GM21360 (cell line): ENCODE results near the gene TYW3.

Experiments used
- ATAC-seq: cut with Tn5 transposase; IDR thresholded peaks from one replicate; pipeline ENCODE4 v1.9.1; 2021; ENCODE audit warnings: mild to moderate bottlenecking, moderate library complexity; ENCODE audit not compliant: unreplicated experiment

The TYW3 gene, protein sequence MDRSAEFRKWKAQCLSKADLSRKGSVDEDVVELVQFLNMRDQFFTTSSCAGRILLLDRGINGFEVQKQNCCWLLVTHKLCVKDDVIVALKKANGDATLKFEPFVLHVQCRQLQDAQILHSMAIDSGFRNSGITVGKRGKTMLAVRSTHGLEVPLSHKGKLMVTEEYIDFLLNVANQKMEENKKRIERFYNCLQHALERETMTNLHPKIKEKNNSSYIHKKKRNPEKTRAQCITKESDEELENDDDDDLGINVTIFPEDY

GRCh38 chr1:74732960-74733603 lies at the start of gene TYW3, which contains the start of gene CRYZ:
Gene TYW3 (plus strand): TSS chr1:74733152. CDS start chr1:74733245, 93 bp downstream.
Gene CRYZ (minus strand): TSS chr1:74733050. CDS start chr1:74724821, 8,229 bp downstream.
- ATAC-seq: peak; percentile 75

DNA sequence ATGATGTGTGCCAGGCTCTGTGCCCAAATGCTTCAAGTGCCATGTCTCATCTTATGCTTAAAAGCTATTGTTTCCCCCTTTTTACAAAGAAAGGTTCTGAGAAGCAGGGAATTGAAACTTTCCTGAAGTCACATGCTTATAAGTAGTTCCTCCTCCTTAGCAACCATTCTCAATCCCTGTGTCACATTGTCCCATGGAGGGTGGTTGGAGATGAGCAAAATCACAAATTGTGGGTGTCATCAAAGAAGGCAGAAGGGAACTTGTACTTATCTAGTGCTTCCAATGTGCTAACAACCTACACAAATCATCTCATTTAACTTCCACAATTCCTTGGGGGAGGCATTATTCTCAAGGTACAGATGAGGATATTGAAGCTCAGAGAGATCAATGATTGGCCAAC lies 49.3 kb upstream of the TYW3 start:
- ATAC-seq: no peak

DNA sequence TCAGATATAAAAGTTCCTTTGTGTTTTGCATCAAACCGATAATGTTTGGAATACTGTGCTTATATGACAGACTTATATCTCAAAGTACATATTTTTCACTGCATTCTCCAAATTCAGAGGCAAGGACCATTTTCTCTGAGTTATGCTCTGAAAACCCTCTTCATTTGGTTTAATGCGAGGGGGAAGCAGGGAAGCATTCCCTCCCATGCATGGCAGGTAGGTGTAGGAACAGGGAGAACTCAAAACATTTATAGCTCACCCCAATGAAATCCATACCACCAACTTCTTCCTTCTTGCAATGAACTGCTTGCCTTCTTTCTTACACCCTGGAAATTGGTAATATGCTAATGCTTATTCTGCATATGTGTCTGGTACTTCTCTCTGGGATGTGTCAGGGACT lies 48.7 kb upstream of the TYW3 start:
- ATAC-seq: no peak

DNA sequence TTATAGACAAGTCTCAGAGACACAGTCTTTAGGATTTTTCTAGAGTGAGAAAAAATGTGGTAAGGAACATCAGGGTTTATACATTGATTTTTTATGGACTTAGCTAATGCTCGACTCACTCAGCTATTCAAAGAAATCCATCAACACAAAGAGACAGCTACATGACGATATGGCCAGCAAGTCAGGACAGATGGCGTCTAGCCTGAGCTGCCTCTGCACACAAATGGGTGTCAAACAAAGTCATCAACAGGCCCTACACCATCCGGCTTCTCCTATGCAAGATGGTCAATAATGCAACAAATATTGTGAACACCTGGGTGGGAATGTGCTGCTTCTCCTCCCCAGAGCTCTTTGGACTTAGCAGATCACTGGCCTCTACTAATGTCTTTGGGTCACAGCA lies 46.0 kb upstream of the TYW3 start:
- ATAC-seq: no peak

DNA sequence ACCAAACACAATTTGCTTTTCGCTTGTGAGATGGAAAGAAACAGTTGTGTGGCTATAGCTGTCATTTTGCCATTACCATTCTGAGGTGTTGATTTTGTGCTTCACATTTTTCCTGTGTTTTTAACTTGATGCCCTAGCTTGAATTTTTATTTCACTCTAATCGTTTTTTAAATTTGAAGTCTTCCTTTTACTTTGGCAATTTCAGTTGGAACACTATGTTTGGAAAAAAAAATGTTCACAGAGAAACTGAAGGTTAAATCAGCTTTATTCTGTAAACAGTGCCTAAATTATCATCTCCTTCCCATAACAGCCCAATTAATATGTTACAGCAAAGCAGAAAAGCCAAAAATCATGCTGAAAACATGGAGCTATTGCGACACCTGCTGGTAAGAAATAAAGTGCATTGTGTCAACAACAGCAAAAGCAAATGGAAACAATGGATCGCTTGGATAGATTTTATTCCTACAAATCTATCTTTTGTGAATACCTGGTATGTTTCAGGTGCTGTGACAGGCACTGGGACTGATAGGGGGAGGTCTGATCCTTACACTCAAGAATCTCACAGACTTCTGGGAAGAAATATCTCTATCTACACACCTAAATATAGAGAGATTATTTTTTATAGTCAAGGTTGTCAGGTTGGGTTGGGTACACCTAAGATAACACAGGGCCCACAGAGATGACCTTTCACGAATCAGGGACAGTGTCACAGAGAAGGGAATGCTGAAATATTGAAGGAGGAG lies 43.2 kb upstream of the TYW3 start:
- peak; percentile 70 for ATAC-seq

- ATAC-seq: no peak
Measured at GRCh38 chr1:74690364-74690696, 42.6 kb upstream of the TYW3 start.

DNA sequence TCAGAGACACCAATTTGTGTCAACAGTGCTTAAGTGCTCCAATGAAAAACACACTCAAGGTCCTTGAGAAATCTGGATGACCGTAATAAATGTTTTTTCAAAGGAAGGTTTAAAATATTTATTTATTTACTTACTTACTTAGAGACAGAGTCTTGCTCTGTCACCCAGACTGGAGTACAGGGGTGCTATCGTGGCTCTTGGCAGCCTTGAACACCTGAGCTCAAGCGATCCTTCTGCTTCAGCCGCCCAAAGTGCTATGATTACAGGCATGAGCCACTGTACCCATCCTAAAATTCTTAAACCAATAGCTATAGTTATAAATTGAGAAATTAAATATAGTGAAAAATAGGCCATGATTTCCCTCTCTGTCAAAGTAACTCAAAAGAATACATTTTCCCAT lies 42.0 kb upstream of the TYW3 start:
- no peak for ATAC-seq

GRCh38 chr1:74693473-74693872 lies 39.5 kb upstream of the TYW3 start:
- ATAC-seq: no peak

- no peak for ATAC-seq
Measured at GRCh38 chr1:74697832-74698231, 35.1 kb upstream of the TYW3 start.

DNA sequence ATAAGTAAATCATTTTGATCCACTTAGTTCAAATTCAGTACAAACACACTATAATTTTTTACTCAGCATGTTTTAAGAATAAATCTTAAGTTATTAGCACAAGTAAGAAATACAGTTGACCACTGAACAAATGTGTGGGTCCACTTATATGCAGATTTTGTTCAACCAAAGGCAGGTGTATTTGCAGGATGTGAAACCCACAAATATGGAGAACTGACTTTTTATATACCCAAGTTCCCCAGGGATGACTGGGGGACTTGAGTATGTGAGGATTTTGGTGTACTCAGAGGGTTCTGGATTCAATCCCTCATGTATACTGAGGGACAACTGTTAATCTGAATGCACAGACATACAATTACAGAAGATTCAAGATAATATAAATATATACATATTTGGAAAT lies 33.6 kb upstream of the TYW3 start:
- ATAC-seq: no peak

DNA sequence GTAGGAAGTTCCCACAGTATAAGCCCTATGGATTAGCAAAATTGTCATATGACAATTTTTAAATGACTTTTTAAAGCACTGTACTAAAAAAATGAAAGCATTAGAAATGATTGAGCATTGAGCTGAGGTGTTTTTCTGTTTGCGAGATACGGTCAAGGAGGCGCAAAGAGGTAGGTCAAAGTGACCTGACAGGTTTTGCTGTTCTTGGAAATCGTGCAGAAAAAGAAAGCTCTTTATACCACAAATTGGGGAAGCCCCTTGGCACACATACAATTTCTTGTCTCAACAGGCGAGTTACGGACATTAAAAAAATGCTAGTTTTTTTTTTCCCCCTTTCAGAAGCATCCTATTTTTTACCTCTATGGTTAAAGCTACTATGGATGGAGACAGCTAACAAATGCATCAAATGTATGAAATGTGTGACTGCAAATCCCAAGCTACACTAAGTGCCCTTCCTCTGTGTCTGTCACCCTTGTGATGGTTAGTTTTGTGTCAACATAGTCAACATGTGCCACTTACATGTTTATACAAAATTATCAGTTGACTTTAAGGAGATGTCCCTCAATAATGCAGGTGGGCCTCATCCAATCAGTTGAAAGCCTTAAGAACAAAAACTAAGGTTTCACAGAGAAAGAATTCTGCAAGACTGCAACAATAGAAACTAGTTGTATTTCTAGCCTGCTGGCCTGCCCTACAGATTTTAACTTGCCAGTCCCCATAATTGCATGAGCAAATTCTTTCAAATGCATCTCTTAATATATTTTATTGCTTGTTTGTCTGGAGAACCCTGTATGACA lies 29.4 kb upstream of the TYW3 start:
- ATAC-seq: no peak

DNA sequence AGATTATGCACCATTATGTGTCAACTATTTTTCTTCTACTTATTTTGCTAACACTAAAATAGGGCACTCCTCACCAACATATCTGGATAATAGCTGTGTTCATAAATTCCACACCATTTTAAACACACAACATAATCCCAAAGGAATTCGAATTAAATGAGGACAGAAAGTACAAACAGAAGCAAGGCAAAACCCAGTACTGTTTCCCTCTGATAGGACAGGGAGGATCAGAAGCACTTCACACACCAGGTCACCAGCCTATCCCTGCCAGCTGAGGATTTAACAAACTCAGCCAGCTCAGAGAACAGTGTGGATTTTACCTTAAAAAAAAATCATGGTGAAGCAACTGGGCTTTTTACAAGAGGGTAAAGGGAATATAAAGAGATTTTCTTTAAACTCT lies 20.1 kb upstream of the TYW3 start:
- ATAC-seq: no peak

- ATAC-seq: peak; percentile 25
Measured at GRCh38 chr1:74713849-74714248, 19.1 kb upstream of the TYW3 start.

GRCh38 chr1:74714429-74715235 lies 18.3 kb upstream of the TYW3 start:
- peak; percentile 81 for ATAC-seq

GRCh38 chr1:74715236-74715502 lies 17.8 kb upstream of the TYW3 start:
- ATAC-seq: no peak

DNA sequence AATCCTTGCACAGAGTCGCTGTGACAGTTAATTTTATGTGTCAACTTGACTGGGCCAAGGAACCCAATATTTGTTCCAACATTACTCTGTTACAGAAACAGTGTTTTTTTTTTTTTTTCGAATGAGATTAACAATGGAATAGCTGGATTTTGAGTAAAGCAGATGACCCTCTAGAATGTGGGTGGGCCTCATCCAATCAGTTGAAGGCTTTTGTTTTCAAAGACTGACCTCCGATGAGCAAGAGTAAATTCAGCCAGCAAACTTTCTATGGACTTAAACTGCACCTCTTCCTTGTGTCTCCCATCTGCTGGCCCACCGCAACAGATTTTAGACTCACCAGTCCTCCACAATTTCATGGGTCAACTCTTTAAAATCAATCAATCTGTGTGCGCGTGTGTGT lies 17.1 kb upstream of the TYW3 start:
- ATAC-seq: no peak

- no peak for ATAC-seq
Measured at GRCh38 chr1:74716822-74717221, 16.1 kb upstream of the TYW3 start.

DNA sequence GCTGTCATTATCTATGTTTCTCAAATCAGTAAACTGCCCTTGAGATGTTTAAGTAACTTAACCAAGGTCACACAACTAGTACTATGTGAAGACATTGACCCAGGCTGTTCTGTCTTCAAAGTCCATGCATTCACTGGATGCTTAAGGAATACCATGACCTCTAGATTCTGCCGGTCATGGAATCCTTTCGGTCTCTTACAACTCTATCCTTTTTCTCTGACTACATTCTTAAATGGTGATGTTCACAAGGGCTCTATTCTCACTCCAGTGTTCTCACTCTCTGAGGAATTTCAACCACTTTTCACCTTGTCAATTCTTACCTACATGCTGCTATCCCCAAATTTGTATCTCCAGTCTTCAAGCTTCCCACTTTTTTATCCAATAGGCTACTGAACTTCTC lies 15.3 kb upstream of the TYW3 start:
- ATAC-seq: no peak

- no peak for ATAC-seq
Measured at GRCh38 chr1:74726063-74726462, 6.9 kb upstream of the TYW3 start.

GRCh38 chr1:74728736-74729135 lies 4.2 kb upstream of the TYW3 start:
- no peak for ATAC-seq
